Measurements from ENCODE around the gene SMAD6. TPM values are rescaled to one million over a fixed set of nuclear protein-coding genes. Genes with fewer than 3 reads are reported as not detected.

Gene SMAD6
- total RNA-seq, 1 experiment from 2014 or later, result 6.6 TPM

GRCh38 chr15:66761726-66762595 is 59.9 kb downstream of the SMAD6 start:
- CTCF ChIA-PET, result no interaction called here
- Histone ChIP-seq H3K79me2 (ENCODE audit: insufficient read depth, low read length) (no peaks in the 10 kb centered on the region), H3K4me1 (ENCODE audit: control insufficient read depth in 1 of 2, insufficient read depth in 2 of 2, low read length in 2 of 2) (peaks cover 61 to 70% of the 10 kb centered on the region in 2 experiments), H3K9me2 (ENCODE audit: insufficient read depth) (no peaks in the 10 kb centered on the region), H3K36me3 (ENCODE audit: control insufficient read depth in 1 of 2, insufficient read depth in 2 of 2, low read length in 2 of 2) (no peaks in the 10 kb centered on the region), H4K20me1 (ENCODE audit: insufficient read depth) (no peaks in the 10 kb centered on the region), H3K27ac (ENCODE audit: low read depth, low read length) (no peak overlapping the region), H3K9me3 (ENCODE audit: control insufficient read depth in 1 of 2, insufficient read depth in 1 of 2, low read depth in 1 of 2, low read length in 2 of 2) (no peaks in the 10 kb centered on the region), H2AFZ (ENCODE audit: low read depth, low read length, poor library complexity, severe bottlenecking) (no peak overlapping the region), H3K4me3 (replicated peaks in 1 of 2; ENCODE audit: low read depth in 1 of 2, low read length in 2 of 2) (0 out of 4 replicates have a peak overlapping the region, but pooled peaks of 1 of the 2 experiments have one; percentile 15), H3K27me3 (ENCODE audit: insufficient read depth, low read length) (no peaks in the 10 kb centered on the region), H3K4me2 (ENCODE audit: low read length) (peak overlapping the region; percentile 56), H3K9ac (ENCODE audit: low read length) (peak overlapping the region; percentile 32; the same call in 1 of the 2 replicates)
- TF ChIP-seq CBX3 (IDR thresholded peaks at IDR 0.05; ENCODE audit: low read depth) (no peak), SIN3A (IDR thresholded peaks at IDR 0.05; ENCODE audit: low read depth) (no peak), SP1 (IDR thresholded peaks at IDR 0.05; ENCODE audit: low read depth) (no peak), POLR2AphosphoS5 (IDR thresholded peaks at IDR 0.05; ENCODE audit: low read depth, low read length) (no peak), RAD21 (IDR thresholded peaks at IDR 0.05; ENCODE audit: low read depth) (no peak), POLR2A (IDR thresholded peaks at IDR 0.05; ENCODE audit: borderline replicate concordance, extremely low read depth, insufficient read depth, insufficient read length) (no peak), ZNF274 (IDR thresholded peaks at IDR 0.05; ENCODE audit: low read depth, low read length) (no peak), MAX (IDR thresholded peaks at IDR 0.05) (no peak), ATF3 (IDR thresholded peaks at IDR 0.05) (no peak), ELF1 (IDR thresholded peaks at IDR 0.05; ENCODE audit: borderline replicate concordance, low read depth) (no peak), ZBTB33 (IDR thresholded peaks at IDR 0.05; ENCODE audit: extremely low read depth, insufficient replicate concordance, low read length) (no peak), EGR1 (IDR thresholded peaks at IDR 0.05; ENCODE audit: low read depth) (no peak), YY1 (IDR thresholded peaks at IDR 0.05; ENCODE audit: extremely low read depth, insufficient replicate concordance, low read depth, low read length) (no peak), EZH2 (IDR thresholded peaks at IDR 0.05) (no peak), TCF7L2 (IDR thresholded peaks at IDR 0.05; ENCODE audit: borderline replicate concordance, extremely low read depth, insufficient read depth, insufficient read length) (no peak), CEBPB (IDR thresholded peaks at IDR 0.05; ENCODE audit: low read depth) (no peak), SRF (IDR thresholded peaks at IDR 0.05; ENCODE audit: low read depth) (no peak), JUND (IDR thresholded peaks at IDR 0.05) (no peak), EZH2phosphoT487 (IDR thresholded peaks at IDR 0.05; ENCODE audit: borderline replicate concordance) (no peak)
- TF ChIP-seq, protein P1, sequence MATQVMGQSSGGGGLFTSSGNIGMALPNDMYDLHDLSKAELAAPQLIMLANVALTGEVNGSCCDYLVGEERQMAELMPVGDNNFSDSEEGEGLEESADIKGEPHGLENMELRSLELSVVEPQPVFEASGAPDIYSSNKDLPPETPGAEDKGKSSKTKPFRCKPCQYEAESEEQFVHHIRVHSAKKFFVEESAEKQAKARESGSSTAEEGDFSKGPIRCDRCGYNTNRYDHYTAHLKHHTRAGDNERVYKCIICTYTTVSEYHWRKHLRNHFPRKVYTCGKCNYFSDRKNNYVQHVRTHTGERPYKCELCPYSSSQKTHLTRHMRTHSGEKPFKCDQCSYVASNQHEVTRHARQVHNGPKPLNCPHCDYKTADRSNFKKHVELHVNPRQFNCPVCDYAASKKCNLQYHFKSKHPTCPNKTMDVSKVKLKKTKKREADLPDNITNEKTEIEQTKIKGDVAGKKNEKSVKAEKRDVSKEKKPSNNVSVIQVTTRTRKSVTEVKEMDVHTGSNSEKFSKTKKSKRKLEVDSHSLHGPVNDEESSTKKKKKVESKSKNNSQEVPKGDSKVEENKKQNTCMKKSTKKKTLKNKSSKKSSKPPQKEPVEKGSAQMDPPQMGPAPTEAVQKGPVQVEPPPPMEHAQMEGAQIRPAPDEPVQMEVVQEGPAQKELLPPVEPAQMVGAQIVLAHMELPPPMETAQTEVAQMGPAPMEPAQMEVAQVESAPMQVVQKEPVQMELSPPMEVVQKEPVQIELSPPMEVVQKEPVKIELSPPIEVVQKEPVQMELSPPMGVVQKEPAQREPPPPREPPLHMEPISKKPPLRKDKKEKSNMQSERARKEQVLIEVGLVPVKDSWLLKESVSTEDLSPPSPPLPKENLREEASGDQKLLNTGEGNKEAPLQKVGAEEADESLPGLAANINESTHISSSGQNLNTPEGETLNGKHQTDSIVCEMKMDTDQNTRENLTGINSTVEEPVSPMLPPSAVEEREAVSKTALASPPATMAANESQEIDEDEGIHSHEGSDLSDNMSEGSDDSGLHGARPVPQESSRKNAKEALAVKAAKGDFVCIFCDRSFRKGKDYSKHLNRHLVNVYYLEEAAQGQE (IDR thresholded peaks at IDR 0.05; ENCODE audit: low read depth), result no peak
- RAD21 ChIA-PET (ENCODE audit: low non-redundant PET in 1 of 2, low total read pairs in 2 of 2, uncharacterized antibody in 2 of 2, unreplicated experiment in 2 of 2), result no interaction called here
- ATAC-seq, result no peak
- no peak for DNase-seq (ENCODE audit: low read depth, low spot score)
- intact Hi-C loops (cut with micrococcal nuclease), result no loop called here
- BruUV-seq (replicated peaks), result no TSS peak
- POLR2A ChIA-PET, result no interaction called here

All from HCT116 (cell line).